ENCODE data around the gene LGR5. TPM values are rescaled to one million over a fixed set of nuclear protein-coding genes. Genes with fewer than 3 reads are reported as not detected.

Gene LGR5
- total and polyA plus RNA-seq, 2 of the 13 experiments (the other 11 are each of a cell fraction or from before 2014, with no cell fraction given): 37.0 to 121 TPM

GRCh38 chr12:71552728-71553501 lies 113.3 kb downstream of the LGR5 start (continued):
- TF ChIP-seq, protein P1, sequence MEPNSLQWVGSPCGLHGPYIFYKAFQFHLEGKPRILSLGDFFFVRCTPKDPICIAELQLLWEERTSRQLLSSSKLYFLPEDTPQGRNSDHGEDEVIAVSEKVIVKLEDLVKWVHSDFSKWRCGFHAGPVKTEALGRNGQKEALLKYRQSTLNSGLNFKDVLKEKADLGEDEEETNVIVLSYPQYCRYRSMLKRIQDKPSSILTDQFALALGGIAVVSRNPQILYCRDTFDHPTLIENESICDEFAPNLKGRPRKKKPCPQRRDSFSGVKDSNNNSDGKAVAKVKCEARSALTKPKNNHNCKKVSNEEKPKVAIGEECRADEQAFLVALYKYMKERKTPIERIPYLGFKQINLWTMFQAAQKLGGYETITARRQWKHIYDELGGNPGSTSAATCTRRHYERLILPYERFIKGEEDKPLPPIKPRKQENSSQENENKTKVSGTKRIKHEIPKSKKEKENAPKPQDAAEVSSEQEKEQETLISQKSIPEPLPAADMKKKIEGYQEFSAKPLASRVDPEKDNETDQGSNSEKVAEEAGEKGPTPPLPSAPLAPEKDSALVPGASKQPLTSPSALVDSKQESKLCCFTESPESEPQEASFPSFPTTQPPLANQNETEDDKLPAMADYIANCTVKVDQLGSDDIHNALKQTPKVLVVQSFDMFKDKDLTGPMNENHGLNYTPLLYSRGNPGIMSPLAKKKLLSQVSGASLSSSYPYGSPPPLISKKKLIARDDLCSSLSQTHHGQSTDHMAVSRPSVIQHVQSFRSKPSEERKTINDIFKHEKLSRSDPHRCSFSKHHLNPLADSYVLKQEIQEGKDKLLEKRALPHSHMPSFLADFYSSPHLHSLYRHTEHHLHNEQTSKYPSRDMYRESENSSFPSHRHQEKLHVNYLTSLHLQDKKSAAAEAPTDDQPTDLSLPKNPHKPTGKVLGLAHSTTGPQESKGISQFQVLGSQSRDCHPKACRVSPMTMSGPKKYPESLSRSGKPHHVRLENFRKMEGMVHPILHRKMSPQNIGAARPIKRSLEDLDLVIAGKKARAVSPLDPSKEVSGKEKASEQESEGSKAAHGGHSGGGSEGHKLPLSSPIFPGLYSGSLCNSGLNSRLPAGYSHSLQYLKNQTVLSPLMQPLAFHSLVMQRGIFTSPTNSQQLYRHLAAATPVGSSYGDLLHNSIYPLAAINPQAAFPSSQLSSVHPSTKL (CRISPR knock-in tag; IDR thresholded peaks at IDR 0.05): peak; percentile 98
- TF ChIP-seq ZNF136 (CRISPR knock-in tag; IDR thresholded peaks at IDR 0.05; ENCODE audit: low read depth): 0 out of 2 replicates have a peak, but pooled peaks have one; percentile 67
- TF ChIP-seq ZNF709 (CRISPR knock-in tag; IDR thresholded peaks at IDR 0.05): no peak
- TF ChIP-seq, protein P2, sequence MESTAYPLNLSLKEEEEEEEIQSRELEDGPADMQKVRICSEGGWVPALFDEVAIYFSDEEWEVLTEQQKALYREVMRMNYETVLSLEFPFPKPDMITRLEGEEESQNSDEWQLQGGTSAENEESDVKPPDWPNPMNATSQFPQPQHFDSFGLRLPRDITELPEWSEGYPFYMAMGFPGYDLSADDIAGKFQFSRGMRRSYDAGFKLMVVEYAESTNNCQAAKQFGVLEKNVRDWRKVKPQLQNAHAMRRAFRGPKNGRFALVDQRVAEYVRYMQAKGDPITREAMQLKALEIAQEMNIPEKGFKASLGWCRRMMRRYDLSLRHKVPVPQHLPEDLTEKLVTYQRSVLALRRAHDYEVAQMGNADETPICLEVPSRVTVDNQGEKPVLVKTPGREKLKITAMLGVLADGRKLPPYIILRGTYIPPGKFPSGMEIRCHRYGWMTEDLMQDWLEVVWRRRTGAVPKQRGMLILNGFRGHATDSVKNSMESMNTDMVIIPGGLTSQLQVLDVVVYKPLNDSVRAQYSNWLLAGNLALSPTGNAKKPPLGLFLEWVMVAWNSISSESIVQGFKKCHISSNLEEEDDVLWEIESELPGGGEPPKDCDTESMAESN (CRISPR knock-in tag; conservative IDR thresholded peaks at IDR 0.05): peak; percentile 51; the same call in 1 of the 2 replicates
- no peak for TF ChIP-seq ZNF629 (CRISPR knock-in tag; conservative IDR thresholded peaks at IDR 0.05)
- TF ChIP-seq ZFP36L1 (CRISPR knock-in tag; IDR thresholded peaks at IDR 0.05): peak; percentile 26; the same call in 1 of the 2 replicates
- TF ChIP-seq ERF (CRISPR knock-in tag; IDR thresholded peaks at IDR 0.05): peak; percentile 78
- TF ChIP-seq CEBPG (CRISPR knock-in tag; IDR thresholded peaks at IDR 0.05): peak; percentile 5; the same call in 1 of the 2 replicates
- TF ChIP-seq KDM1A (CRISPR knock-in tag; IDR thresholded peaks at IDR 0.05): 0 out of 2 replicates have a peak, but pooled peaks have one; percentile 50
- peak; percentile 34; the same call in 1 of the 2 replicates for TF ChIP-seq KMT2B (CRISPR knock-in tag; IDR thresholded peaks at IDR 0.05)
- no peak for TF ChIP-seq E2F5 (CRISPR knock-in tag; conservative IDR thresholded peaks at IDR 0.05)
- no peak for TF ChIP-seq ZNF3 (CRISPR knock-in tag; IDR thresholded peaks at IDR 0.05)
- no peak for TF ChIP-seq EED (CRISPR knock-in tag; IDR thresholded peaks at IDR 0.05)
- TF ChIP-seq, protein P3, sequence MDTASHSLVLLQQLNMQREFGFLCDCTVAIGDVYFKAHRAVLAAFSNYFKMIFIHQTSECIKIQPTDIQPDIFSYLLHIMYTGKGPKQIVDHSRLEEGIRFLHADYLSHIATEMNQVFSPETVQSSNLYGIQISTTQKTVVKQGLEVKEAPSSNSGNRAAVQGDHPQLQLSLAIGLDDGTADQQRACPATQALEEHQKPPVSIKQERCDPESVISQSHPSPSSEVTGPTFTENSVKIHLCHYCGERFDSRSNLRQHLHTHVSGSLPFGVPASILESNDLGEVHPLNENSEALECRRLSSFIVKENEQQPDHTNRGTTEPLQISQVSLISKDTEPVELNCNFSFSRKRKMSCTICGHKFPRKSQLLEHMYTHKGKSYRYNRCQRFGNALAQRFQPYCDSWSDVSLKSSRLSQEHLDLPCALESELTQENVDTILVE (CRISPR knock-in tag; IDR thresholded peaks at IDR 0.05): peak; percentile 77; the same call in 1 of the 2 replicates
- TF ChIP-seq U2AF1 (optimal IDR thresholded peaks at IDR 0.05; ENCODE audit: low read depth, low read length): no peak
- TF ChIP-seq MAZ (IDR thresholded peaks at IDR 0.05; ENCODE audit: borderline replicate concordance, low read depth, low read length): no peak
- TF ChIP-seq MAZ (CRISPR knock-in tag; IDR thresholded peaks at IDR 0.05; ENCODE audit: low read depth): no peak
- TF ChIP-seq HMG20B (CRISPR knock-in tag; conservative IDR thresholded peaks at IDR 0.05): 0 out of 2 replicates have a peak, but pooled peaks have one; percentile 48
- TF ChIP-seq SAP130 (CRISPR knock-in tag; IDR thresholded peaks at IDR 0.05; ENCODE audit: low read depth): peak; percentile 81
- peak; percentile 85; the same call in 1 of the 2 replicates for TF ChIP-seq TOPORS (CRISPR knock-in tag; IDR thresholded peaks at IDR 0.05)
- TF ChIP-seq, protein P4, sequence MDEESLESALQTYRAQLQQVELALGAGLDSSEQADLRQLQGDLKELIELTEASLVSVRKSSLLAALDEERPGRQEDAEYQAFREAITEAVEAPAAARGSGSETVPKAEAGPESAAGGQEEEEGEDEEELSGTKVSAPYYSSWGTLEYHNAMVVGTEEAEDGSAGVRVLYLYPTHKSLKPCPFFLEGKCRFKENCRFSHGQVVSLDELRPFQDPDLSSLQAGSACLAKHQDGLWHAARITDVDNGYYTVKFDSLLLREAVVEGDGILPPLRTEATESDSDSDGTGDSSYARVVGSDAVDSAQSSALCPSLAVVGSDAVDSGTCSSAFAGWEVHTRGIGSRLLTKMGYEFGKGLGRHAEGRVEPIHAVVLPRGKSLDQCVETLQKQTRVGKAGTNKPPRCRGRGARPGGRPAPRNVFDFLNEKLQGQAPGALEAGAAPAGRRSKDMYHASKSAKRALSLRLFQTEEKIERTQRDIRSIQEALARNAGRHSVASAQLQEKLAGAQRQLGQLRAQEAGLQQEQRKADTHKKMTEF (CRISPR knock-in tag; IDR thresholded peaks at IDR 0.05): peak; percentile 87
